ENCODE data around the gene MYCBP. TPM values are rescaled to one million over a fixed set of nuclear protein-coding genes. Genes with fewer than 3 reads are reported as not detected.
A peak's percentile ranks its signal among the peaks of the same experiment; 100 is the strongest.
"Not testable (repeated sequence)": the region's sequence is repeated elsewhere in the genome, so short reads cannot be mapped to it uniquely, and the experiment has no call there.

MYCBP gene
- total and polyA plus RNA-seq, 5 donors from 2014 or later, result 8.3 to 68.6 (median 63.0) TPM

DNA sequence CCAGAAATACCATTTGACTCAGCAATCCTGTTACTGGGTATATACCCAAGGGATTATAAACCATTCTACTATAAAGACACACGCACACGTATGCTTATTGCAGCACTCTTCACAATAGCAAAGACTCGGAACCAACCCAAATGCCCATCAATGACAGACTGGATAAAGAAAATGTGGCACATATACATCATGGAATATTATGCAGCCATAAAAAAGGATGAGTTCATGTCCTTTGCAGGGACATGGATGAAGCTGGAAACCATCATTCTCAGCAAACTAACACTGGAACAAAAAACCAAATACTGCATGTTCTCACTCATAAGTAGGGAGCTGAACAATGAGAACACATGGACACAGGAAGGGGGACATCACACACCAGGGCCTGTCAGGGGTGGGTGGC, 28.1 kb downstream of the MYCBP start:
- not testable (repeated sequence) for H3K27ac Mint-ChIP-seq; DNase-seq; H3K27ac ChIP-seq (ENCODE audit: insufficient read depth, low read length, poor library complexity, severe bottlenecking); H3K9me3 Mint-ChIP-seq; ATAC-seq (ENCODE audit: low read depth in 2 of 2); H3K27me3 Mint-ChIP-seq; H3K9me3 ChIP-seq (ENCODE audit: control insufficient read depth in 2 of 2, low read length in 2 of 2); H3K27me3 ChIP-seq (ENCODE audit: control insufficient read depth, insufficient read depth, low read length); H3K4me1 ChIP-seq (ENCODE audit: control insufficient read depth, insufficient read depth, low read length, poor library complexity, severe bottlenecking); H3K4me3 ChIP-seq (ENCODE audit: low read depth, low read length); H3K4me3 Mint-ChIP-seq
- Mint-ChIP-seq H3K36me3 (peaks cover 44% of the 10 kb centered on the region), H3K4me1 (peaks cover 10 to 26% (median 23%) of the 10 kb centered on the region in 4 donors)
- H3K36me3 ChIP-seq (ENCODE audit: control insufficient read depth, insufficient read depth, low read length), result peaks cover 62% of the 10 kb centered on the region

DNA sequence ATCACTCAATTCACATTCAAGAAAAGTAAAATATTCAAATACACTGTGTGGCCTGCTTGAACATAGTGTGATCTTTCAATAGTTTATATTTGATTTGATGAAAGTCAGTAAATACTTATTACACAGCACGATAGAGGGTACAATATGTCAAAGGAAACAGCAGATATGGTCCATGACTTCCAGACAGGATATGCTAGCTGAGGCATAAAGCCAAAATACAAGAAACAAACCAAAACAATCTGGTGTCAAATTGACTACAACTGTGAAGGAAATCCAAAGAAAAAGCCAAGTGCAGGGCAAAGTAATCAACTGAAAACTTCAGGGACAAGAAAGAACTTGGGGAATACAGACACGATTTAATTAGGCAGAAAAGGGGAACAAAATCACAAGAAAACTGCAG, 32.9 kb downstream of the MYCBP start:
- DNase-seq, result no peak
- Histone ChIP-seq H3K36me3 (ENCODE audit: control insufficient read depth, insufficient read depth, low read length) (peaks cover 62% of the 10 kb centered on the region), H3K9me3 (ENCODE audit: control insufficient read depth in 2 of 2, low read length in 2 of 2) (no peaks in the 10 kb centered on the region), H3K4me1 (ENCODE audit: control insufficient read depth, insufficient read depth, low read length, poor library complexity, severe bottlenecking) (no peaks in the 10 kb centered on the region), H3K27ac (ENCODE audit: insufficient read depth, low read length, poor library complexity, severe bottlenecking) (no peak overlapping the region), H3K4me3 (ENCODE audit: low read depth, low read length) (no peak overlapping the region), H3K27me3 (ENCODE audit: control insufficient read depth, insufficient read depth, low read length) (no peaks in the 10 kb centered on the region)
- Mint-ChIP-seq H3K9me3 (no peaks in the 10 kb centered on the region), H3K4me3 (no peak overlapping the region), H3K27me3 (no peaks in the 10 kb centered on the region), H3K4me1 (peaks cover 0 to 20% (median 18%) of the 10 kb centered on the region in 4 donors), H3K27ac (peak overlapping the region in 2 of 3 donors; percentile 2 to 65), H3K36me3 (peaks cover 43% of the 10 kb centered on the region)
- ATAC-seq (ENCODE audit: low read depth in 2 of 2), result no peak

DNA sequence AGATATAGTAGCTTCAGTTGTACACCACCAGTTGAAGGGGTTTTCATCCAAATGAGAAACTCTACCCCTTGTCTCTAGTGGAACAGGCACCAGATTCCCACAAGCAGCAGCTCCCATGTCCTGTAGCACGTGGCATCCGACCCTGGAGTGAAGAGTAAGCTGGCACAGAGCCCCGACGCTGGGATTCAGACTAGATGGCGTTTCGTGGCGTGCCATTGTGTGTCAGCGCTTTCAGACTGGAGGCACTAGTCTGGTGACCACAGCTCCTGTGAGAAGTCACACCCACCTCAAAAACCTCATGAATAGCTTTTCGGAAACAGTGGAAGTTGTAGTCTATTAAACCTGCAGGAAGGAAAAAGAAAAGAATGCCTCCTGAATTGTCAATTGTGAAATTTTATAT, 33.8 kb downstream of the MYCBP start:
- Histone ChIP-seq H3K27me3 (ENCODE audit: control insufficient read depth, insufficient read depth, low read length) (no peaks in the 10 kb centered on the region), H3K27ac (ENCODE audit: insufficient read depth, low read length, poor library complexity, severe bottlenecking) (no peak overlapping the region), H3K36me3 (ENCODE audit: control insufficient read depth, insufficient read depth, low read length) (peaks cover 54% of the 10 kb centered on the region), H3K4me1 (ENCODE audit: control insufficient read depth, insufficient read depth, low read length, poor library complexity, severe bottlenecking) (no peaks in the 10 kb centered on the region), H3K4me3 (ENCODE audit: low read depth, low read length) (no peak overlapping the region), H3K9me3 (ENCODE audit: control insufficient read depth in 2 of 2, low read length in 2 of 2) (no peaks in the 10 kb centered on the region)
- Mint-ChIP-seq H3K27me3 (no peaks in the 10 kb centered on the region), H3K4me3 (no peak overlapping the region), H3K9me3 (no peaks in the 10 kb centered on the region), H3K36me3 (peaks cover 34% of the 10 kb centered on the region), H3K4me1 (peaks cover 0 to 23% (median 17%) of the 10 kb centered on the region in 4 donors), H3K27ac (no peak overlapping the region)
- ATAC-seq (ENCODE audit: low read depth in 2 of 2) (no peak), DNase-seq (no peak)

DNA sequence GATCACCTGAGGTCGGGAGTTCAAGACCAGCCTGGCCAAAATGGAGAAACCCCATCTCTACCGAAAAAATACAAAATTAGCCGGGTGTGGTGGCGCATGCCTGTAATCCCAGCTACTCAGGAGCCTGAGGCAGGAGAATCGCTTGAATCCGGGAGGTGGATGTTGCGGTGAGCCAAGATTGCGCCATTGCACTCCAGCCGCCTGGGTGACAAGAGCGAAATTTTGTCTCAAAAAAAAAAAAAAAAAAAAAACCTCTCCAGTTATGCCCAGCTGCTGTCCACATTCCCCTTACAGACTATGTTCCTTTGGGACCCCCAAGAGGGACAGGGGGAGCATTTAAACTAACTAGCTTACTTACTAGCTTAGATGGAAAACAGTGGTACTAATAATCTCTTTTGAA, 36.8 kb downstream of the MYCBP start:
- H3K9me3 ChIP-seq (ENCODE audit: control insufficient read depth in 2 of 2, low read length in 2 of 2); H3K27me3 Mint-ChIP-seq: not testable (repeated sequence)

DNA sequence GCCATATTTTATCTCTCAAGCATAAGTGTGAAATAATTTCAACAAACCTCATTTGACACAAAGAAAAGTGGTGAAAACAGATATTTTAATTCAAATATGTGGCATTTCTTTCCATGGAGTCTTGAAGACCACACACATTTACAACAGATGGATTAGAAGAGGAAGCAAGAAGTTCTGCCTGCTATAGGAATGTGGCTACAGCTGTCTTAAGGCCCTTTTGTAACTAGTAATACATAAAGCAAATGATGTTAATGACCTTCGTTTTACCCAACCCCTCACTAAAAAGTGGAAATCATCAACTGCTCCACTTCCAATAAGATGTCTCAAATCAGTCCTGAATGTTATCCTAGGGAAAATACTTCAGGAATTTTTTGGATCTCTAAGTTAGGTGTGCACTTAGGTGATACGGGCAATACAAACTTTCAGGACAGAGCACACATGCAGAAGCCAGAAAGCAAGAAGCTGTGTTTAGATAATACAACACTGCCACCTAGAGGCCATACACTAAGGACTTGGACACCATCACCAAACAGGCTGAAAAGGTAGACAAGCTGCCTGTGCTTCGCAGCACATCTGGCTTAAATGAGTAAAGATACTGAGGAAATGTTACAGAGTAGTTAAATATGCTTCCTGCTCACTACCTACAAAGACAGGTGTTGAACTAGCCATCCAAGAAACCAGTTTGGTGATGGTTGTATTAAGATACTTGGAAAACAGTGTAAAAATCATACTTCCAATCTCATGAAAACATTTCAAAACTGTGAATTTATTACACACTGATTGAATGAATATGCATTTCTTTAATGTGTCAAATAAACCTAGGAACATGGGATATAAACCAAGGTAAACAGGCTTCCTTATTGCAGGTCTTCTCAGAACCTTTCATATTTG, 38.0 kb downstream of the MYCBP start:
- Mint-ChIP-seq H3K9me3 (no peaks in the 10 kb centered on the region), H3K27me3 (peaks cover 6% of the 10 kb centered on the region), H3K4me1 (peaks cover 0 to 8% (median under 1%) of the 10 kb centered on the region in 4 donors), H3K4me3 (no peak overlapping the region), H3K27ac (no peak overlapping the region), H3K36me3 (peaks cover 12% of the 10 kb centered on the region)
- Histone ChIP-seq H3K27ac (ENCODE audit: insufficient read depth, low read length, poor library complexity, severe bottlenecking) (no peak overlapping the region), H3K4me1 (ENCODE audit: control insufficient read depth, insufficient read depth, low read length, poor library complexity, severe bottlenecking) (no peaks in the 10 kb centered on the region), H3K27me3 (ENCODE audit: control insufficient read depth, insufficient read depth, low read length) (peaks cover 2% of the 10 kb centered on the region), H3K4me3 (ENCODE audit: low read depth, low read length) (no peak overlapping the region), H3K9me3 (ENCODE audit: control insufficient read depth in 2 of 2, low read length in 2 of 2) (no peaks in the 10 kb centered on the region), H3K36me3 (ENCODE audit: control insufficient read depth, insufficient read depth, low read length) (peaks cover 24% of the 10 kb centered on the region)
- peak; percentile 83 to 89 for ATAC-seq (ENCODE audit: low read depth in 2 of 2)
- peak; percentile 27 to 86 (median 74) for DNase-seq

More for the DNA sequence above, 36.8 kb downstream of the MYCBP start:
- not testable (repeated sequence) for DNase-seq; H3K4me1 ChIP-seq (ENCODE audit: control insufficient read depth, insufficient read depth, low read length, poor library complexity, severe bottlenecking); H3K27ac ChIP-seq (ENCODE audit: insufficient read depth, low read length, poor library complexity, severe bottlenecking); H3K27me3 ChIP-seq (ENCODE audit: control insufficient read depth, insufficient read depth, low read length); ATAC-seq (ENCODE audit: low read depth in 2 of 2); H3K27ac Mint-ChIP-seq; H3K4me3 Mint-ChIP-seq; H3K9me3 Mint-ChIP-seq; H3K4me3 ChIP-seq (ENCODE audit: low read depth, low read length)
- peaks cover 32% of the 10 kb centered on the region for H3K36me3 ChIP-seq (ENCODE audit: control insufficient read depth, insufficient read depth, low read length)
- Mint-ChIP-seq H3K4me1 (peaks cover 0 to 11% (median 6%) of the 10 kb centered on the region in 4 donors), H3K36me3 (peaks cover 17% of the 10 kb centered on the region)

DNA sequence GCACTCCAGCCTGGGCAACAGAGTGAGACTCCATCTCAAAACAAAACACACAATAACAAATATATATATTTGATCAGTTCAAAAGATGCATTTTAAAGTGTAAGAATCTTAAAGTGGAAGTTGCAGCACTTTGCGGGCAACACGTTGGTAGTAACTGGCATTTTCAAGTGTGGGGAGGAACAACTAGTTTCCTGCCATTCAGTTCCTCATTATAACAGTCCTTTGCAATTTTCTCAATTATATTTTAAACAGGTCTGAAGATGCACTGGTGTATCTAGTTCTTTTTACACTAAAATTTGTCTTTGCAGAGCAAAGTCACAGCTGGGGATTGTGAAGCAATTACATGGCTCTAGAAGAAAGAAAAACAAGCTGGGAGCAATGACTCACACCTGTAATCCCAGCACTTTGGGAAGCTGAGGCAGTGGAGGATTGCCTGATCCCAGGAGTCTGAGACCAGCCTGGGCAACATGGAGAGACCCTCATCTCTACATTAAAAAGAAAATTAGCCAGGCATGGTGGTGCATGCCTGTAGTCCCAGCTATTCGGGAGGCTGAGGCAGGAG, 38.8 kb downstream of the MYCBP start:
- Histone ChIP-seq H3K27me3 (ENCODE audit: control insufficient read depth, insufficient read depth, low read length) (peaks cover 3% of the 10 kb centered on the region), H3K9me3 (ENCODE audit: control insufficient read depth in 2 of 2, low read length in 2 of 2) (no peaks in the 10 kb centered on the region), H3K27ac (ENCODE audit: insufficient read depth, low read length, poor library complexity, severe bottlenecking) (no peak overlapping the region), H3K4me3 (ENCODE audit: low read depth, low read length) (no peak overlapping the region), H3K4me1 (ENCODE audit: control insufficient read depth, insufficient read depth, low read length, poor library complexity, severe bottlenecking) (no peaks in the 10 kb centered on the region), H3K36me3 (ENCODE audit: control insufficient read depth, insufficient read depth, low read length) (peaks cover 18% of the 10 kb centered on the region)
- H3K36me3 Mint-ChIP-seq, result peaks cover 9% of the 10 kb centered on the region
- ATAC-seq (ENCODE audit: low read depth in 2 of 2) (no peak), DNase-seq (no peak)
- no peak overlapping the region for H3K27ac Mint-ChIP-seq
- no peak overlapping the region for H3K4me3 Mint-ChIP-seq
- H3K9me3 Mint-ChIP-seq, result no peaks in the 10 kb centered on the region
- peaks cover 14% of the 10 kb centered on the region for H3K27me3 Mint-ChIP-seq
- peaks cover 0 to 6% (median 0%) of the 10 kb centered on the region in 4 donors for H3K4me1 Mint-ChIP-seq

DNA sequence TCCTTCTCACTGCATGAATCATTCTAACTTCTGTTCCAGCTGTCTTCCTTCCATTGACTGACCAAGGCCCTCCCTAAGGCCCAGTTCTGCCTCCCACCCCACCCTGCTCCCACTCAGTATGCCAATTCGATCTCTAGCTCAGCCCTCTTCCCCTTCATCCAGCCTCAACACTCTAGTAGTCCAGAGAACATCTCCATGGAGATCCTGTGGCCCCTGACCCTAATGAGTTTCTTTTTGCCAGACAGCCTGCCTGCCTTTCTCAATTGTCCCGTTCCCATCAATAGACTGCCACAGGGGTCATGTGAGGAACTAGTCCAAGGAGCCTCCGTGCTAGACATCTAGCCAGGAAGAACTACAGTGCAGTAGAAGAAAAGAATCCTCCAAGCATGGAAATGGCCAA, 40.0 kb downstream of the MYCBP start:
- Mint-ChIP-seq H3K4me3 (no peak overlapping the region), H3K9me3 (no peaks in the 10 kb centered on the region), H3K27ac (no peak overlapping the region), H3K4me1 (peaks cover 0 to 6% (median 0%) of the 10 kb centered on the region in 4 donors), H3K27me3 (peaks cover 18% of the 10 kb centered on the region), H3K36me3 (peaks cover 4% of the 10 kb centered on the region)
- Histone ChIP-seq H3K9me3 (ENCODE audit: control insufficient read depth in 2 of 2, low read length in 2 of 2) (no peaks in the 10 kb centered on the region), H3K27me3 (ENCODE audit: control insufficient read depth, insufficient read depth, low read length) (peaks cover 3% of the 10 kb centered on the region), H3K4me1 (ENCODE audit: control insufficient read depth, insufficient read depth, low read length, poor library complexity, severe bottlenecking) (no peaks in the 10 kb centered on the region), H3K36me3 (ENCODE audit: control insufficient read depth, insufficient read depth, low read length) (peaks cover 6% of the 10 kb centered on the region), H3K27ac (ENCODE audit: insufficient read depth, low read length, poor library complexity, severe bottlenecking) (no peak overlapping the region), H3K4me3 (ENCODE audit: low read depth, low read length) (no peak overlapping the region)
- DNase-seq (no peak), ATAC-seq (ENCODE audit: low read depth in 2 of 2) (no peak)
